HepG2 (cell line): ENCODE measurements around the gene GRAMD4. TPM values are rescaled to one million over a fixed set of nuclear protein-coding genes. Genes with fewer than 3 reads are reported as not detected.
A peak's percentile ranks its signal among the peaks of the same experiment; 100 is the strongest.

Source experiments
- CHCHD3 ChIP-seq: sonication (generic); formaldehyde crosslinking; IDR thresholded peaks from 2 replicates; pipeline ENCODE4 v1.8.0; 2022; ENCODE audit warnings: mild to moderate bottlenecking, missing genetic modification reagents, moderate library complexity
- DNMT1 ChIP-seq: sonication (generic); formaldehyde crosslinking; IDR thresholded peaks from 2 replicates; pipeline ENCODE4 v1.5.1; 2020; ENCODE audit warnings: mild to moderate bottlenecking, missing genetic modification reagents
- FOXA3 ChIP-seq: IDR thresholded peaks from 2 replicates; pipeline ENCODE4 v1.6.1; 2016; ENCODE audit warnings: missing genetic modification reagents, missing compliant biosample characterization
- HBP1 ChIP-seq: IDR thresholded peaks from 2 replicates; pipeline ENCODE4 v1.6.1; 2016; ENCODE audit warnings: low read depth, control low read depth
- HHEX ChIP-seq: IDR thresholded peaks from 2 replicates; pipeline ENCODE4 v1.6.1; 2016; ENCODE audit warnings: control low read depth
- KLF12 ChIP-seq: sonication (generic); formaldehyde crosslinking; IDR thresholded peaks from 2 replicates; pipeline ENCODE4 v1.4.0; 2020; ENCODE audit warnings: missing genetic modification reagents, borderline replicate concordance
- NFYB ChIP-seq: sonication (generic); formaldehyde crosslinking; IDR thresholded peaks from 2 replicates; pipeline ENCODE4 v1.4.0; 2020; ENCODE audit warnings: missing genetic modification reagents
- RERE ChIP-seq: IDR thresholded peaks from 2 replicates; pipeline ENCODE4 v1.6.1; 2016; ENCODE audit warnings: low read depth, missing genetic modification reagents, missing compliant biosample characterization
- ZBTB4 ChIP-seq: sonication (generic); formaldehyde crosslinking; IDR thresholded peaks from 2 replicates; pipeline ENCODE4 v1.4.0; 2020; ENCODE audit warnings: missing genetic modification reagents, mild to moderate bottlenecking, borderline replicate concordance
- ZFX ChIP-seq: sonication (generic); formaldehyde crosslinking; IDR thresholded peaks from 2 replicates; pipeline ENCODE4 v1.4.0; 2020; ENCODE audit warnings: mild to moderate bottlenecking, low read depth, missing genetic modification reagents, moderate library complexity
- ZNF496 ChIP-seq: sonication (generic); formaldehyde crosslinking; IDR thresholded peaks from 2 replicates; pipeline ENCODE4 v1.8.1; 2023; ENCODE audit warnings: mild to moderate bottlenecking, moderate library complexity, missing genetic modification reagents; ENCODE audit not compliant: insufficient replicate concordance
- polyA plus RNA-seq, 8 experiments: library from polyadenylated mRNA; depleted of rRNA in 3 of 8; stranded (reverse) in 7 of 8; unstranded in 1 of 8; fragments of >200 nt; fragmentation: Illumina TruSeq in 4 of 8; extraction: Trizol in 4 of 8; gene quantifications; 2 replicates each; pipeline versions ENCODE4 v1.2.1 to v1.2.3, GENCODE V29; 2011 to 2016; ENCODE audit warnings: low read depth in 4 of 8, missing spikeins in 1 of 8, mixed read lengths in 1 of 8; ENCODE audit not compliant: insufficient read depth in 1 of 8
- total RNA-seq, 5 experiments: library from RNA; depleted of rRNA; stranded (reverse); fragments of >200 nt; fragmentation: Illumina TruSeq; extraction: Trizol; gene quantifications; 2 replicates each; pipeline ENCODE4 v1.2.3, GENCODE V29; 2016; ENCODE audit warnings: low read depth in 1 of 5
- TF ChIP-seq, protein P1 (sequence below): sonication (generic); formaldehyde crosslinking; IDR thresholded peaks from 2 replicates; pipeline ENCODE4 v1.5.0; 2020; ENCODE audit warnings: missing genetic modification reagents, mild to moderate bottlenecking, borderline replicate concordance
- TF ChIP-seq, protein P2 (sequence below): sonication (generic); formaldehyde crosslinking; conservative IDR thresholded peaks from 2 replicates; pipeline ENCODE4 v1.8.0; 2022; ENCODE audit warnings: missing genetic modification reagents

Gene GRAMD4
- total and polyA plus RNA-seq, 2 of the 13 experiments (the other 11 are each of a cell fraction or from before 2014, with no cell fraction given) = 15.2 to 15.7 TPM

- TF ChIP-seq, protein P1, sequence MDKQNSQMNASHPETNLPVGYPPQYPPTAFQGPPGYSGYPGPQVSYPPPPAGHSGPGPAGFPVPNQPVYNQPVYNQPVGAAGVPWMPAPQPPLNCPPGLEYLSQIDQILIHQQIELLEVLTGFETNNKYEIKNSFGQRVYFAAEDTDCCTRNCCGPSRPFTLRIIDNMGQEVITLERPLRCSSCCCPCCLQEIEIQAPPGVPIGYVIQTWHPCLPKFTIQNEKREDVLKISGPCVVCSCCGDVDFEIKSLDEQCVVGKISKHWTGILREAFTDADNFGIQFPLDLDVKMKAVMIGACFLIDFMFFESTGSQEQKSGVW (CRISPR knock-in tag) = no peak
- no peak for TF ChIP-seq CHCHD3
- no peak for TF ChIP-seq KLF12 (CRISPR knock-in tag)
- no peak for TF ChIP-seq DNMT1 (CRISPR knock-in tag)
- no peak for TF ChIP-seq NFYB (CRISPR knock-in tag)
- TF ChIP-seq HBP1 (CRISPR knock-in tag) = peak; percentile 72; the same call in 1 of the 2 replicates
- peak; percentile 55; the same call in 1 of the 2 replicates for TF ChIP-seq RERE (CRISPR knock-in tag)
- TF ChIP-seq, protein P2, sequence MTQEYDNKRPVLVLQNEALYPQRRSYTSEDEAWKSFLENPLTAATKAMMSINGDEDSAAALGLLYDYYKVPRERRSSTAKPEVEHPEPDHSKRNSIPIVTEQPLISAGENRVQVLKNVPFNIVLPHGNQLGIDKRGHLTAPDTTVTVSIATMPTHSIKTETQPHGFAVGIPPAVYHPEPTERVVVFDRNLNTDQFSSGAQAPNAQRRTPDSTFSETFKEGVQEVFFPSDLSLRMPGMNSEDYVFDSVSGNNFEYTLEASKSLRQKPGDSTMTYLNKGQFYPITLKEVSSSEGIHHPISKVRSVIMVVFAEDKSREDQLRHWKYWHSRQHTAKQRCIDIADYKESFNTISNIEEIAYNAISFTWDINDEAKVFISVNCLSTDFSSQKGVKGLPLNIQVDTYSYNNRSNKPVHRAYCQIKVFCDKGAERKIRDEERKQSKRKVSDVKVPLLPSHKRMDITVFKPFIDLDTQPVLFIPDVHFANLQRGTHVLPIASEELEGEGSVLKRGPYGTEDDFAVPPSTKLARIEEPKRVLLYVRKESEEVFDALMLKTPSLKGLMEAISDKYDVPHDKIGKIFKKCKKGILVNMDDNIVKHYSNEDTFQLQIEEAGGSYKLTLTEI (CRISPR knock-in tag) = no peak
- TF ChIP-seq HHEX (CRISPR knock-in tag) = 0 out of 2 replicates have a peak, but pooled peaks have one; percentile 36
- TF ChIP-seq ZNF496 (CRISPR knock-in tag) = no peak
- TF ChIP-seq ZFX (CRISPR knock-in tag) = peak; percentile 82
- peak; percentile 99 for TF ChIP-seq ZBTB4
- peak; percentile 95 for TF ChIP-seq FOXA3 (CRISPR knock-in tag)
Observed at GRCh38 chr22:46638601-46639431, 18.6 kb downstream of the GRAMD4 start (continued).
